GM12865 (cell line): ENCODE data around the gene WNT7B.

Experiments used
- DNase-seq: peaks from one replicate; pipeline ENCODE4 v3.0.0; 2010; ENCODE audit warnings: low read depth
- H3K4me3 ChIP-seq: 2 replicates; pipeline ENCODE4 v1.5.1; 2011; ENCODE audit warnings: mild to moderate bottlenecking, low read depth, low read length, control low read depth
- TF ChIP-seq, protein P1 (sequence below): IDR thresholded peaks from 2 replicates; pipeline ENCODE4 v1.5.1; 2011; ENCODE audit warnings: low read length, control low read depth, low read depth, inconsistent platforms; ENCODE audit not compliant: insufficient read depth; ENCODE audit errors: missing control alignments

The WNT7B gene

DNA sequence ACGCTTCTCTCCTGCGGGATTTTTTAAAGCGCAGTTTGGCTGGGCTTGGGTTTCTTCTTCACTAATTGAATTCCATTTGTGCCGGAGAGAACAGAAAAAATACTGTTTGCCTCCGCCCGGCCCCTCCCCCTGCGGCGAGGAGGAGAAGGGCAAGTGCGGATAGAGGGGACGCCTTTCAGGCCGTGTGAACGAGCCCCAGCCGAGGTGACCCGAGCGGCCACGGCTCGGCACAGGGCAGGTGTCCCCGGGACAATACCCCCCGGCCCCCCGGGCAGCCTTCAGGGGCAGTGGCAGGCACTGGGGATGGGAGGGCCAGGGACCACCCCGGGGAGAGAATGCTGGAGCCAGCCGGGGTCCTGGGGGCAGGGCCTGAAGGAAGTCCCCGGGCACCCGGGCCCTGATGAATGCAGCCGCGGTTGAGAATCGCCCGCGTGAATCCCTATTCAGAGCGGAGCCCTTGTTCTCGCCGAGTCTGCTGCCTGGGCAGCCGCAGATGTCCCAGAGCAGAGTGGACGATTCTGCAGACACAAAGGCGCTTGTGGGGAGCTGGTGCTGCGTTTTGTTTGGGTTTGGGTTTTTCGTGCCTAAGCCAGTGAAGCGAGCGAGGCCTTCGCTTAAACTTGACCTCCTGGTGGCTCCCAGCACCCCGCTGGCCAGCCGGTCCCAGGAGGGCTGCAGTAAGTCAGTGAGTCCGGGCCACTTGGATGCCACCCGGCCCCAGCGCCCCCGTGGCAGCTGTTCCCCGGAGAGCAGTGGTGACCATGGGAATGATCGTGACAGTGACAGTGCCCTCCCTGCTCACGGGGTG lies 96.0 kb downstream of the WNT7B start:
- no peak overlapping the region for H3K4me3 ChIP-seq
- TF ChIP-seq, protein P1, sequence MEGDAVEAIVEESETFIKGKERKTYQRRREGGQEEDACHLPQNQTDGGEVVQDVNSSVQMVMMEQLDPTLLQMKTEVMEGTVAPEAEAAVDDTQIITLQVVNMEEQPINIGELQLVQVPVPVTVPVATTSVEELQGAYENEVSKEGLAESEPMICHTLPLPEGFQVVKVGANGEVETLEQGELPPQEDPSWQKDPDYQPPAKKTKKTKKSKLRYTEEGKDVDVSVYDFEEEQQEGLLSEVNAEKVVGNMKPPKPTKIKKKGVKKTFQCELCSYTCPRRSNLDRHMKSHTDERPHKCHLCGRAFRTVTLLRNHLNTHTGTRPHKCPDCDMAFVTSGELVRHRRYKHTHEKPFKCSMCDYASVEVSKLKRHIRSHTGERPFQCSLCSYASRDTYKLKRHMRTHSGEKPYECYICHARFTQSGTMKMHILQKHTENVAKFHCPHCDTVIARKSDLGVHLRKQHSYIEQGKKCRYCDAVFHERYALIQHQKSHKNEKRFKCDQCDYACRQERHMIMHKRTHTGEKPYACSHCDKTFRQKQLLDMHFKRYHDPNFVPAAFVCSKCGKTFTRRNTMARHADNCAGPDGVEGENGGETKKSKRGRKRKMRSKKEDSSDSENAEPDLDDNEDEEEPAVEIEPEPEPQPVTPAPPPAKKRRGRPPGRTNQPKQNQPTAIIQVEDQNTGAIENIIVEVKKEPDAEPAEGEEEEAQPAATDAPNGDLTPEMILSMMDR, result no peak
- no peak for DNase-seq

DNA sequence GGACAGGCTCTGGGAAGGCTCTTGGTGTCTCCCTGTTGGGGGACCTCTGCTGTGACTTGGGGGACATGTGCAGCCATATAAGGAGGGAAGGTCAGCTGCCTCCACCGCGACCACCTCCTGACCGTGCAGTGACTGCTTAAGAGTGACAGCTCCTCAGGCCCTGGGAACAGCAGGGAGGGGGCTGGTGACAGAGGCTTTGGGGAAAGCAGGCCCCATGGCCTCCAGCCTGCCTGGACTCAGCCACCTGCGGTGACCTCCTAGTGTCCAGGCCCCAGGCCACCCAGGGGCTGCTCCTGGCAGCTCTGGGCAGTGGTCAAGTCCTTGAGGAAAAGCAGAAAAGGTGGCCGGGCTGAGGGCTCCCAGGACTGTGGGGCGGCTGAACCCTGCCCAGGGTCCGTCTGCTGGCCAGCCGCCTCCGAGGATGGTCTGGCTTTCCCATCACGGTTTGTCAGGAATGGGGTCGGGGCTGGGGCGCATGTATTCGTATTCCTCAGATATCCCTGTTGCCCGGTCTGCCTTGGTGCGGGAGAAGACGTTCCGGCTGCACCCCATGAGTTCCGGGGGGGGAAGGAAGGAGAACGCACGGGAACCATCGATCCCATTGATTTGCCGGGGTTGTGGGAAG lies 96.8 kb downstream of the WNT7B start:
- TF ChIP-seq, protein P1, result no peak
- no peak for DNase-seq
- H3K4me3 ChIP-seq, result no peak overlapping the region

DNA sequence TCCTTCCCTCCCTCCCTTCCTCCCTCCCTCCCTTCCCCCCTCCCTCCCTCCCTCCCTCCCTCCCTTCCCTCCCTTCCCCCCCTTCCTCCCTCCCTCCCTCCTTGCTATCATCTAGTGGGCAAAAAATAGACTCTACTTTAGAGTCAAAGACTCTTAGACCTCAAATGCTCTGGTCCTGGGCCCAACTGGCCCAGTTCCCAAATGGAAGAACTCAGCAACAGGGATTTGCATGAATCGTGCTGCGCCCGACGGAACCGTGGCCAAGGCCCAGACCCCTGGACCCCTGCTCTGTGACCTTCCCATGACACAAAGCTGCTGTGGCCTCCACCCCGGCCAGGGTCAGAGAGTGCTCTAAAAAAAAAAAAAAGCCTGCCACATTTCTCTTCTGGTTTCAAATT lies 97.4 kb downstream of the WNT7B start:
- DNase-seq, result no peak
- TF ChIP-seq, protein P1, result no peak
- no peak overlapping the region for H3K4me3 ChIP-seq

DNA sequence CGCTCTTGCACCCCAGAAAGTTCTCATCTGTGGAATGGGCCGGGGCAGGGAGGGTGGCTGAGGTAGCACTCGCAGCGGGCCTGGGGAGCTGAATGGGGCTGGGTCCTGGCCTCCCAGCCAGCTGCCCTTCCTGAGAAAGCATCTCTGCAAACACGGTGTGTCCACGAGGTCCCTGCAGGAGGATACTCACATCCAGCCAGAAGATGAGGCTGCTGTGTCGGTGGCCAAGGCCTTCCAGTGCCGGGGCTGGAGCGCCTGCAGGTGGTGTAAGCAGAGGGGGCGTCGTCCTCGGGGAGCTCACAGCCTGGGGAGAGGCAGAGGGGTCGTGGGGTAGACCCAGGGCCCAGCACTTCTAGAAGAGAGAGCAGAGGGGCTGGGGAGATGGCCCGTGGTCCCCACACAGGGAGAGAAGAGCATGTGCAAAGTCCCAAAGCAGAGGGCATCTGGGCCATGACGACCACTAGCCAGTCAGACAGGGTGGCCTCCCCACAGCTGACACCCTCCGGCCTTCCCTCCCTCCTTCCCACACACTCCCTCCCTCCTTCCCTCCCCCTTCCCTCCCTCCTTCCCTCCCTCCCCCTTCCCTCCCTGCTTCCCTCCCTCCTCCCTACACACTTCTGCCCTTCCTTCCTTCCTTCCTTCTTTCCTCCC lies 97.9 kb downstream of the WNT7B start:
- no peak overlapping the region for H3K4me3 ChIP-seq
- DNase-seq, result no peak
- TF ChIP-seq, protein P1, result no peak

DNA sequence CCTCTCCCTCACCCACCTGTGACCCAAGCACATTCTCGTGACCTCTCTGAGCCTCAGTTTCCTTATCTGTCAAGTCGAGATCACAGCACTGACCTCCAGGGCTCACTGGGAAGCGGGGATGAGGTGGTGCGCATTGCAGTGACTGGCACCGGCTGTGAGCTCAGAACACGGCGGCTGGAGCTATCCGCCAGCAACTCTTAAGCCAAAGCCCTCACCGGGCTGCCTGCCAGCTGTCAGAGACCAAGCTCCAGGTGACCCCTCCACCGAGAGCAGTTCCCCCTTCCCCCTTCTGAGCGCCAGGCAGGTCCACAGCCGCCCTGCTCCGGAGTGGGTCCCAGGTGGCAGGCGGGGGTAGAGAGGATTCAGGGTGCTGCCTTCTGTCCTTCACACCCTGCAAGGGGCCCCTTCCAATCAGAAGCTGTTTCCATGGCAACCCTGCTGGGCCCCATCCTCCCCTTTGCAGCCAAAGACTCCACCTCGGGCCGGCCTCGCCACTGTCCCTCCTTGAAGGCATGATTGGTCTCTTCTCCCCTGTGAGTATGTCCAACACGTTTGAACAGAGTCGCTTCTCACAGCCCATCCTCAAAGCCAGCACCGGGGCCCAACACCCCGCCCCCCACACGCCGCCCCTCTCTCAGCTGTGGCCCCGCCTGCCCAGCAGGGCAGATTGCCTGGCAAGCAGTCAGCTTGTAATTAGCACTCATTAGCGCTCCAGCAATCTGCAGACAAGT lies 98.7 kb downstream of the WNT7B start:
- TF ChIP-seq, protein P1, result no peak
- no peak for DNase-seq
- H3K4me3 ChIP-seq, result no peak overlapping the region

DNA sequence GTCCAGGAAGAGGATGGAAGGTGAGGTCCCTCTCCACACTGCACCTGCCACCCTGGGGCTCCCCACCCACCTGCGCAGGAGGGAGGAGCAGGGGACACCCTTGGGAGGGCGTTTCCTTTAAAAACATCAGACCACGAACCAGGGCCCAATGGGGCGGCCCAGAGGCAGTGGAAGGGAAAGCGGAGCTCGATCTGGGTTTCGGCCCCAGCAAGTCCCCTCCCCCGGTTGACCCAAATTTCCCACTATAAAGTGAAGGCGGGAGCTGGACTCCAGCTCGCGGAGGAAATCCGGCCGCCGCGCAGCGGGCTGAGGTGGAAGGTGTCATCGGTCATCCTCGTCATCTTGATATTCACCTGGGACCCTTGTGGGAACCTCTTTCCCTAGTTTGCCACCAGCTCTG lies 99.3 kb downstream of the WNT7B start:
- no peak overlapping the region for H3K4me3 ChIP-seq
- TF ChIP-seq, protein P1, result no peak

More for the DNA sequence above, 99.3 kb downstream of the WNT7B start:
- no peak for DNase-seq
